Suprapubic skin (tissue), 4 donors: ENCODE results near the gene CPT1C. TPM values are rescaled to one million over a fixed set of nuclear protein-coding genes. Genes with fewer than 3 reads are reported as not detected.

Experiments
- DNase-seq, 2 donors: peaks; one replicate each; pipeline ENCODE4 v3.0.0-alpha.2; 2019; ENCODE audit warnings: low spot score in 2 of 2
- H3K27ac ChIP-seq: fragments of 200-600 bp; sonication (generic); one replicate; pipeline ENCODE4 v1.5.1; 2019
- H3K27me3 ChIP-seq: fragments of 200-600 bp; sonication (generic); one replicate; pipeline ENCODE4 v1.5.1; 2019
- H3K36me3 ChIP-seq: fragments of 200-600 bp; sonication (generic); one replicate; pipeline ENCODE4 v1.5.1; 2019
- H3K4me1 ChIP-seq: fragments of 200-600 bp; sonication (generic); one replicate; pipeline ENCODE4 v1.5.1; 2019
- H3K4me3 ChIP-seq: fragments of 200-600 bp; sonication (generic); one replicate; pipeline ENCODE4 v1.5.1; 2019; ENCODE audit warnings: mild to moderate bottlenecking
- H3K9me3 ChIP-seq: fragments of 200-600 bp; sonication (generic); one replicate; pipeline ENCODE4 v1.5.1; 2019
- CTCF ChIP-seq, 2 donors: fragments of 200-600 bp in 1 of 2; fragments of 450-650 bp in 1 of 2; sonication (generic) in 1 of 2; IDR thresholded peaks; one replicate each; pipeline ENCODE4 v1.5.1; 2016 to 2019; ENCODE audit warnings: antibody characterized with exemption in 2 of 2, mild to moderate bottlenecking in 1 of 2, moderate library complexity in 1 of 2
- EP300 ChIP-seq: sonication (generic); formaldehyde crosslinking; IDR thresholded peaks from one replicate; pipeline ENCODE4 v1.6.1; 2017; ENCODE audit warnings: antibody characterized with exemption
- POLR2A ChIP-seq, 2 donors: fragments of 450-650 bp; IDR thresholded peaks; one replicate each; pipeline ENCODE4 v1.6.1; 2017; ENCODE audit warnings: antibody characterized with exemption in 2 of 2, mild to moderate bottlenecking in 2 of 2, moderate library complexity in 2 of 2
- POLR2AphosphoS5 ChIP-seq, 3 donors: sonication (generic); formaldehyde crosslinking; IDR thresholded peaks; one replicate each; pipeline ENCODE4 v1.6.1; 2017; ENCODE audit warnings: antibody characterized with exemption in 3 of 3
- WGBS: methylation state at CpG from one replicate; pipeline ENCODE4 v1.1.5; 2018; 5-methylcytosine and 5-hydroxymethylcytosine counted together
- total RNA-seq, 4 donors: library from RNA; depleted of rRNA; stranded (reverse); fragments of >200 nt; gene quantifications; one replicate each; pipeline ENCODE4 v1.1.0, GENCODE V29; 2016

Gene CPT1C
- total RNA-seq, 4 donors from 2014 or later: 0.57 to 1.2 (median 0.92) TPM

GRCh38 chr19:49758292-49758691 is 67.4 kb downstream of the CPT1C start:
- no peaks in the 10 kb centered on the region for H3K9me3 ChIP-seq
- 37% methylated on average over 7 of the region's 7 CpGs for WGBS
- TF ChIP-seq EP300: no peak
- no peak for TF ChIP-seq CTCF (IDR thresholded peaks at IDR 0.05)
- no peak for TF ChIP-seq POLR2AphosphoS5 (IDR thresholded peaks at IDR 0.05)
- no peak for TF ChIP-seq POLR2A (IDR thresholded peaks at IDR 0.05)
- no peak for DNase-seq
- no peaks in the 10 kb centered on the region for H3K36me3 ChIP-seq
- no peak overlapping the region for H3K4me3 ChIP-seq
- H3K27me3 ChIP-seq: no peaks in the 10 kb centered on the region
- H3K27ac ChIP-seq: no peak overlapping the region
- H3K4me1 ChIP-seq: peaks cover 9% of the 10 kb centered on the region

GRCh38 chr19:49761249-49761624 is 70.3 kb downstream of the CPT1C start:
- 68% methylated on average over 1 of the region's 1 CpG for WGBS
- peak overlapping the region; percentile 64 for H3K27ac ChIP-seq

GRCh38 chr19:49761625-49762311 is 70.9 kb downstream of the CPT1C start:
- 52% methylated on average over 14 of the region's 16 CpGs for WGBS
- DNase-seq: no peak
- no peak overlapping the region for H3K4me3 ChIP-seq
- peaks cover 19% of the 10 kb centered on the region for H3K4me1 ChIP-seq
- TF ChIP-seq CTCF (IDR thresholded peaks at IDR 0.05) (no peak), EP300 (no peak), POLR2A (IDR thresholded peaks at IDR 0.05) (no peak)
- H3K27ac ChIP-seq: peak overlapping the region; percentile 64
- H3K27me3 ChIP-seq: no peaks in the 10 kb centered on the region
- no peaks in the 10 kb centered on the region for H3K9me3 ChIP-seq
- H3K36me3 ChIP-seq: no peaks in the 10 kb centered on the region

More at GRCh38 chr19:49761249-49761624, 70.3 kb downstream of the CPT1C start:
- Histone ChIP-seq H3K4me3 (no peak overlapping the region), H3K9me3 (no peaks in the 10 kb centered on the region), H3K27me3 (no peaks in the 10 kb centered on the region), H3K4me1 (peaks cover 19% of the 10 kb centered on the region), H3K36me3 (no peaks in the 10 kb centered on the region)
- no peak for DNase-seq
- TF ChIP-seq CTCF (IDR thresholded peaks at IDR 0.05) (no peak), POLR2A (IDR thresholded peaks at IDR 0.05) (no peak), POLR2AphosphoS5 (IDR thresholded peaks at IDR 0.05) (no peak), EP300 (no peak)

- TF ChIP-seq EP300: no peak
- no peak for TF ChIP-seq CTCF (IDR thresholded peaks at IDR 0.05)
- no peak for TF ChIP-seq POLR2AphosphoS5 (IDR thresholded peaks at IDR 0.05)
- no peak for TF ChIP-seq POLR2A (IDR thresholded peaks at IDR 0.05)
Measured at GRCh38 chr19:49763230-49763629, 72.3 kb downstream of the CPT1C start, which contains the start of gene TSKS. TSKS (minus strand) TSS chr19:49763306; CDS start chr19:49763247, 59 bp downstream.

More at GRCh38 chr19:49763230-49763629, 72.3 kb downstream of the CPT1C start, which contains the start of gene TSKS:
- no peak within 1 kb of the TSS for H3K27ac ChIP-seq
- H3K9me3 ChIP-seq: no peaks in the 10 kb centered on the region
- 79% methylated on average over 6 of the region's 6 CpGs for WGBS
- no peaks in the 10 kb centered on the region for H3K36me3 ChIP-seq
- H3K27me3 ChIP-seq: no peaks in the 10 kb centered on the region
- no peak within 1 kb of the TSS for H3K4me3 ChIP-seq
- DNase-seq: no peak
- H3K4me1 ChIP-seq: peaks cover 29% of the 10 kb centered on the region

Other genes starting within 250 kb of the CPT1C start
- gene SLC17A7, start 249.6 kb upstream of the CPT1C start, total RNA-seq: 1 to 10 TPM in 3 of 4 donors, under 1 TPM in 1; 0.60 to 1.2 (median 1.1) TPM
- gene PIH1D1, start 239.3 kb upstream of the CPT1C start, total RNA-seq: 100 to 1,000 TPM in 2 of 4 donors, 10 to 100 TPM in 2; 82.0 to 124 (median 104) TPM
- gene ALDH16A1, start 237.9 kb upstream of the CPT1C start, total RNA-seq: 10 to 100 TPM; 21.7 to 47.7 (median 35.9) TPM
- gene FLT3LG, start 216.9 kb upstream of the CPT1C start, total RNA-seq: 1 to 10 TPM; 1.2 to 4.9 (median 4.4) TPM
- gene RPL13A, start 203.5 kb upstream of the CPT1C start, total RNA-seq: 1,000 to 10,000 TPM; 2,613 to 5,154 (median 4,451) TPM
- 1,000 to 10,000 TPM; 3,049 to 5,024 (median 4,623) TPM for gene RPS11, start 194.7 kb upstream of the CPT1C start, total RNA-seq
- 100 to 1,000 TPM in 3 of 4 donors, 10 to 100 TPM in 1; 96.2 to 136 (median 112) TPM for gene FCGRT, start 178.5 kb upstream of the CPT1C start, total RNA-seq
- gene RCN3, start 163.1 kb upstream of the CPT1C start, total RNA-seq: 10 to 100 TPM in 2 of 4 donors, 1 to 10 TPM in 2; 4.9 to 18.8 (median 9.0) TPM
- 10 to 100 TPM; 42.5 to 85.6 (median 68.9) TPM for gene NOSIP, start 110.6 kb upstream of the CPT1C start, total RNA-seq
- gene PRRG2, start 109.8 kb upstream of the CPT1C start, total RNA-seq: 10 to 100 TPM; 13.8 to 21.2 (median 16.7) TPM
- 10 to 100 TPM; 24.6 to 50.3 (median 38.9) TPM for gene PRR12, start 99.9 kb upstream of the CPT1C start, total RNA-seq
- 10 to 100 TPM; 12.9 to 28.8 (median 18.6) TPM for gene RRAS, start 51.0 kb upstream of the CPT1C start, total RNA-seq
- 10 to 100 TPM; 22.1 to 36.9 (median 28.5) TPM for gene SCAF1, start 48.9 kb upstream of the CPT1C start, total RNA-seq
- 100 to 1,000 TPM in 1 of 4 donors, 10 to 100 TPM in 3; 61.3 to 164 (median 81.0) TPM for gene IRF3, start 25.3 kb upstream of the CPT1C start, total RNA-seq
- gene BCL2L12, start 25.2 kb upstream of the CPT1C start, total RNA-seq: 10 to 100 TPM in 1 of 4 donors, 1 to 10 TPM in 3; 3.1 to 28.0 (median 7.5) TPM
- 100 to 1,000 TPM; 101 to 142 (median 112) TPM for gene PRMT1, start 13.8 kb upstream of the CPT1C start, total RNA-seq
- 1 to 10 TPM; 1.8 to 7.6 (median 4.1) TPM for gene ADM5, start 1.5 kb upstream of the CPT1C start, total RNA-seq
- 1 to 10 TPM in 2 of 4 donors, not detected in 2; 1.7 to 2.5 TPM for gene TSKS, start 72.2 kb downstream of the CPT1C start, total RNA-seq
- gene AP2A1, start 75.9 kb downstream of the CPT1C start, total RNA-seq: 100 to 1,000 TPM in 1 of 4 donors, 10 to 100 TPM in 3; 78.1 to 101 (median 93.4) TPM
- gene FUZ, start 122.2 kb downstream of the CPT1C start, total RNA-seq: 10 to 100 TPM in 3 of 4 donors, 1 to 10 TPM in 1; 9.4 to 24.2 (median 14.4) TPM
- gene MED25, start 127.2 kb downstream of the CPT1C start, total RNA-seq: 10 to 100 TPM; 32.2 to 60.3 (median 40.8) TPM
- 100 to 1,000 TPM in 1 of 4 donors, 10 to 100 TPM in 3; 82.2 to 147 (median 91.2) TPM for gene PTOV1, start 160.0 kb downstream of the CPT1C start, total RNA-seq
- gene PNKP, start 176.5 kb downstream of the CPT1C start, total RNA-seq: 10 to 100 TPM; 26.0 to 53.3 (median 40.5) TPM
- gene AKT1S1, start 186.2 kb downstream of the CPT1C start, total RNA-seq: 10 to 100 TPM; 19.3 to 25.1 (median 20.0) TPM
- gene TBC1D17, start 186.6 kb downstream of the CPT1C start, total RNA-seq: 10 to 100 TPM; 40.5 to 93.4 (median 59.4) TPM
- gene IL4I1, start 205.8 kb downstream of the CPT1C start, total RNA-seq: under 1 TPM in 1 of 4 donors, not detected in 3; 0.89 TPM
- gene ATF5, start 238.1 kb downstream of the CPT1C start, total RNA-seq: 1 to 10 TPM; 4.5 to 9.1 (median 6.7) TPM
- gene NUP62, start 238.4 kb downstream of the CPT1C start, total RNA-seq: 10 to 100 TPM; 40.3 to 46.2 (median 44.6) TPM